Measurements from ENCODE around the gene PAPPA2. TPM values are rescaled to one million over a fixed set of nuclear protein-coding genes. Genes with fewer than 3 reads are reported as not detected.

Gene PAPPA2
- total and polyA plus RNA-seq, 2 of the 4 experiments (the other 2 are of a cell fraction): 0.10 to 0.18 TPM

GRCh38 chr1:176533020-176533419, 70.0 kb downstream of the PAPPA2 start:
- Histone ChIP-seq H3K27me3 (ENCODE audit: control insufficient read depth, insufficient read depth, low read length) (no peaks in the 10 kb centered on the region), H2BK5ac (ENCODE audit: low read depth, low read length, poor library complexity, severe bottlenecking) (no peak overlapping the region), H2AK9ac (replicated peaks; ENCODE audit: low read depth, low read length, poor library complexity) (no peak overlapping the region), H3K56ac (ENCODE audit: extremely low read depth, insufficient read depth, low read length) (no peak overlapping the region), H3K23ac (ENCODE audit: low read depth, low read length) (no peak overlapping the region), H3K79me1 (ENCODE audit: low read depth in 1 of 2, low read length in 2 of 2) (no peaks in the 10 kb centered on the region), H4K91ac (ENCODE audit: insufficient read depth, low read depth, low read length) (no peak overlapping the region), H3K4me2 (ENCODE audit: low read depth, low read length) (no peak overlapping the region), H2BK120ac (ENCODE audit: low read depth, low read length) (no peak overlapping the region), H3K18ac (ENCODE audit: low read depth, low read length) (no peak overlapping the region), H3K9me3 (ENCODE audit: control insufficient read depth, insufficient read depth, low read length) (no peaks in the 10 kb centered on the region), H3K27ac (ENCODE audit: insufficient read depth, low read length) (no peak overlapping the region), H3K14ac (replicated peaks; ENCODE audit: low read depth, low read length) (no peak overlapping the region), H3K4me1 (ENCODE audit: control insufficient read depth, insufficient read depth, low read length) (no peaks in the 10 kb centered on the region), H4K20me1 (ENCODE audit: insufficient read depth, low read length) (no peaks in the 10 kb centered on the region), H4K5ac (ENCODE audit: low read depth, low read length) (no peak overlapping the region), H4K8ac (ENCODE audit: low read depth in 2 of 2, low read length in 2 of 2) (no peak overlapping the region), H2AK5ac (ENCODE audit: low read depth, low read length) (no peak overlapping the region), H3K4ac (ENCODE audit: low read depth, low read length) (no peak overlapping the region), H2BK20ac (ENCODE audit: low read depth, low read length) (no peak overlapping the region), H3K9ac (ENCODE audit: low read depth, low read length) (no peak overlapping the region), H2BK15ac (ENCODE audit: low read depth, low read length) (no peak overlapping the region), H2AFZ (replicated peaks; ENCODE audit: low read length, poor library complexity) (no peak overlapping the region), H3K4me3 (ENCODE audit: insufficient read depth, low read depth, low read length) (no peak overlapping the region), H3K36me3 (ENCODE audit: control insufficient read depth, insufficient read depth, low read length) (no peaks in the 10 kb centered on the region), H3K9me1 (ENCODE audit: insufficient read depth, low read length) (no peaks in the 10 kb centered on the region)
- DNase-seq (no peak), ATAC-seq (ENCODE audit: low read depth) (no peak)
- no CpG with 5 or more reads among the region's 1 CpG for whole genome bisulfite sequencing, 2 experiments (ENCODE audit: extremely low coverage in 2 of 2, insufficient read length in 1 of 2)
- in situ Hi-C loops (cut with MboI; ENCODE audit: low sequenced_read_pairs) (no loop called here), intact Hi-C loops (cut with micrococcal nuclease) (no loop called here), dilution Hi-C loops (cut with HindIII; ENCODE audit: low sequenced_read_pairs, unreplicated experiment) (no loop called here)
- no peak for TF ChIP-seq ELK1 (IDR thresholded peaks at IDR 0.05; ENCODE audit: borderline replicate concordance, low read depth, low read length)
- no peak for TF ChIP-seq RAD21 (IDR thresholded peaks at IDR 0.05; ENCODE audit: low read length)
- TF ChIP-seq CHD1 (IDR thresholded peaks at IDR 0.05; ENCODE audit: low read depth, low read length): no peak
- no peak for TF ChIP-seq MAFK (IDR thresholded peaks at IDR 0.05; ENCODE audit: low read depth, low read length)
- TF ChIP-seq MXI1 (IDR thresholded peaks at IDR 0.05; ENCODE audit: borderline replicate concordance, low read depth, low read length): no peak
- no peak for TF ChIP-seq POLR2A (IDR thresholded peaks at IDR 0.05; ENCODE audit: low read depth, low read length)
- TF ChIP-seq RFX5 (IDR thresholded peaks at IDR 0.05; ENCODE audit: low read depth, low read length): no peak
- TF ChIP-seq NFE2L2 (IDR thresholded peaks at IDR 0.05; ENCODE audit: low read depth, low read length): no peak
- no peak for TF ChIP-seq FOS (IDR thresholded peaks at IDR 0.05; ENCODE audit: low read depth, low read length)
- TF ChIP-seq, protein P1, sequence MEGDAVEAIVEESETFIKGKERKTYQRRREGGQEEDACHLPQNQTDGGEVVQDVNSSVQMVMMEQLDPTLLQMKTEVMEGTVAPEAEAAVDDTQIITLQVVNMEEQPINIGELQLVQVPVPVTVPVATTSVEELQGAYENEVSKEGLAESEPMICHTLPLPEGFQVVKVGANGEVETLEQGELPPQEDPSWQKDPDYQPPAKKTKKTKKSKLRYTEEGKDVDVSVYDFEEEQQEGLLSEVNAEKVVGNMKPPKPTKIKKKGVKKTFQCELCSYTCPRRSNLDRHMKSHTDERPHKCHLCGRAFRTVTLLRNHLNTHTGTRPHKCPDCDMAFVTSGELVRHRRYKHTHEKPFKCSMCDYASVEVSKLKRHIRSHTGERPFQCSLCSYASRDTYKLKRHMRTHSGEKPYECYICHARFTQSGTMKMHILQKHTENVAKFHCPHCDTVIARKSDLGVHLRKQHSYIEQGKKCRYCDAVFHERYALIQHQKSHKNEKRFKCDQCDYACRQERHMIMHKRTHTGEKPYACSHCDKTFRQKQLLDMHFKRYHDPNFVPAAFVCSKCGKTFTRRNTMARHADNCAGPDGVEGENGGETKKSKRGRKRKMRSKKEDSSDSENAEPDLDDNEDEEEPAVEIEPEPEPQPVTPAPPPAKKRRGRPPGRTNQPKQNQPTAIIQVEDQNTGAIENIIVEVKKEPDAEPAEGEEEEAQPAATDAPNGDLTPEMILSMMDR (conservative IDR thresholded peaks at IDR 0.05; ENCODE audit: low read depth, low read length): no peak
- no peak for TF ChIP-seq SMC3 (IDR thresholded peaks at IDR 0.05; ENCODE audit: low read depth, low read length)
- TF ChIP-seq MAZ (IDR thresholded peaks at IDR 0.05; ENCODE audit: borderline replicate concordance, low read depth, low read length): no peak
- no peak for TF ChIP-seq CEBPB (IDR thresholded peaks at IDR 0.05; ENCODE audit: low read depth, low read length)
- TF ChIP-seq, protein P2, sequence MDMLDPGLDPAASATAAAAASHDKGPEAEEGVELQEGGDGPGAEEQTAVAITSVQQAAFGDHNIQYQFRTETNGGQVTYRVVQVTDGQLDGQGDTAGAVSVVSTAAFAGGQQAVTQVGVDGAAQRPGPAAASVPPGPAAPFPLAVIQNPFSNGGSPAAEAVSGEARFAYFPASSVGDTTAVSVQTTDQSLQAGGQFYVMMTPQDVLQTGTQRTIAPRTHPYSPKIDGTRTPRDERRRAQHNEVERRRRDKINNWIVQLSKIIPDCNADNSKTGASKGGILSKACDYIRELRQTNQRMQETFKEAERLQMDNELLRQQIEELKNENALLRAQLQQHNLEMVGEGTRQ (IDR thresholded peaks at IDR 0.05; ENCODE audit: low read depth, low read length): no peak
- TF ChIP-seq BHLHE40 (IDR thresholded peaks at IDR 0.05; ENCODE audit: low read depth, low read length): no peak
- no peak for TF ChIP-seq RCOR1 (IDR thresholded peaks at IDR 0.05; ENCODE audit: insufficient replicate concordance, low read length)
- ChIA-PET CTCF (no interaction called here), POLR2A (ENCODE audit: unreplicated experiment) (no interaction called here)
- BruUV-seq (replicated peaks): no TSS peak
